Measurements from ENCODE around the gene SLC6A13.

DNA sequence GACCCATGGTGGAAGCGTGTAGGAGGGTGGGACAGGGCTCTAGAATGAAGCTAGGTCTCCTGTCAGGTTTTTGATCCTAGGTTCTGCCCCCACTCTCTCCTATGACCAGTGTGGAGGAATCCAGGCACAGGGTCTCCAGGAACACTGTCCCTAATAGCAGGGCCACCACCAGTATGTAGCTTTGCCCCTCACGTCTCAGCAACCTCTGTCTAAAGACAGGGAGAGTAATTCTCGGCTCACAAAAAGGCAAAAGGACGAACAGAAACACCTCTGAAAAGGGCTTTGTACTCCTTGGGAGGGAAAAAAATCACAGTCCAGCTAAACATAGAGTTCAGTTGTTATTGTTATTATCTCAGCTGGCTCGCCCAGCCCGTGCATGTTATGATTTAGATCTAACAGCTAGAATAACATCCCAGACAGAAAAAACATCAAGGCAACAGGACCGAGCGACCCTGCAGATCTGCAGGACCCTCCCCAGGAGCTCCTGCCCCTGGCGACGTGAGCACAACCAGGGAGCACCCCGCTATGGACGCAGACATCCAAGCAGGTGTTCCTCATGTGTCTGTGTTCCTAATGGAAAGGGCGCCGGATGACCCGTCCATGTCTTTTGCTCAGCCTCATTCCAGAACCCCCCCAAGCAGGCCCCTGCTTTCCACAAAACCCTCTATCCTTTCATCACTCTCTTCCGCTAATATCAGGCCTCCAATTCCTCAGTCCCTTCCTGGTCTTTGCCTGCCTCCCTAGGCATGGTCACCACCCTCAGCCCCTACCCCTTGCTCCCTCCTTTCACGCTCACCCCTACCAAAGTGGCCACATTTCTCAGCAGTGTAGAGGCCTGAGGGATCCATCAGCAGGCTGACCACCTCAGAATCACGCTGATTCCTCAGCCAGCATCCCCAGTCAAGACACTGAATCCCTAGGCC, 34.5 kb downstream of the SLC6A13 start:
- TF ChIP-seq CTCF (IDR thresholded peaks at IDR 0.05) (no peak), POLR2A (IDR thresholded peaks at IDR 0.05) (no peak), POLR2AphosphoS5 (IDR thresholded peaks at IDR 0.05) (no peak)
